GM19193 (cell line): ENCODE results near the gene PKP2.

Source experiments
- POLR2A ChIP-seq: IDR thresholded peaks from 4 replicates; pipeline ENCODE4 v1.6.1; 2011; ENCODE audit not compliant: insufficient read depth, insufficient read length; ENCODE audit errors: extremely low read depth

PKP2 gene

DNA sequence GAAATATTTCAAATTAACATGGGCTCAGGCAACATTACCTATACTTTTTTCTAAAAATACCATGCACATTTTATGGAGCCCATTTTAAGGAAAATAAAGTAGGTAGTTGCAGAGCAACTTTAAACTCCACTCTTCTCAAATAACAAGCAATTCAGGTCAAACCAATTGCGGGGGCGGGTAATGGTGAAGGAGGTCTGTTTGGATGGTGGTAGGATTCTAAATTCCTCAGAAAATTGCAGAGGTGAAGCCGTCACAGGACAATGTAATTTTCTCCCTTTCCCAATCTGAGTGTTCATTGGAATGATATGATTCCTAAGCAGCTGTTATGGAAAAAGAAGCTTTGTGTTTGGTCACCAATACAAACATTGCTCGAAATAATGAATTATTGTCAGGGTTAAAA lies 11.6 kb downstream of the PKP2 start:
- no peak for TF ChIP-seq POLR2A

DNA sequence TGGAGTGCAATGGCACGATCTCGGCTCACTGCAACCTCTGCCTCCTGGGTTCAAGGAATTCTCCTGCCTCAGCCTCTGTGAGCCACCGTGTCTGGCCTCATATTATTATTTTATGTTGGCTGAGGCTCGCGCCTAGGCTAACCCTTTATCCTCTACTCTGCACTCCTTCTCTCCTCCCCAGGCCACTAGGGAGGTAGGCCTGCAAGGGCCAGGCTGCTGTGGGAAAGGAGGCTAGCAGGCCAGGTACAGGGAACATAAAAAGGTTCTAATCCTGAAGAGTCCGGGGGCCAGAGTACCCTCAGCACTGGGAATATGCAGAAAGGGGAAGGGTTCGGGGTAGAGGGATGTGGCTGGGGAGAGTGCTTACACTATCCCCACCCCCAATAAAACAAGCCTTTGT lies 14.9 kb downstream of the PKP2 start:
- no peak for TF ChIP-seq POLR2A

DNA sequence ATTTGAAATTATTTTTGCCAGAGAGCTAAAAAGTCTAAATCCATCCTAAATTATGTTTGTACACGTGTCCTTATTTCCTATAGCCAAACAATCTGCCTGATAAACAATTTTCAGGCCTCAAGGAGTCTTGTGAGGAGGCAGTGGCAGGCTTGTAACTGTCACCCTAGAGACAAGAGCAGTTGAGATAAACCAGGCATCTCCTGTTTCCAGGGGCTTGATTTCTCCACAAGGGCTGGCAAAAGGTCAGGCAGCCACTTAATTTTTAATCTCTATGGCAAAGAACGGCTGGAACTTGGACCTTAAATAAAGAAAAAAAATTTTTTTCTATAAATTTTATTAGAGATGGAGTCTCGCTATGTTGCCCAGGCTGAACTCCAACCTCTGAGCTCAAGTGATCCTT lies 15.5 kb downstream of the PKP2 start:
- no peak for TF ChIP-seq POLR2A

DNA sequence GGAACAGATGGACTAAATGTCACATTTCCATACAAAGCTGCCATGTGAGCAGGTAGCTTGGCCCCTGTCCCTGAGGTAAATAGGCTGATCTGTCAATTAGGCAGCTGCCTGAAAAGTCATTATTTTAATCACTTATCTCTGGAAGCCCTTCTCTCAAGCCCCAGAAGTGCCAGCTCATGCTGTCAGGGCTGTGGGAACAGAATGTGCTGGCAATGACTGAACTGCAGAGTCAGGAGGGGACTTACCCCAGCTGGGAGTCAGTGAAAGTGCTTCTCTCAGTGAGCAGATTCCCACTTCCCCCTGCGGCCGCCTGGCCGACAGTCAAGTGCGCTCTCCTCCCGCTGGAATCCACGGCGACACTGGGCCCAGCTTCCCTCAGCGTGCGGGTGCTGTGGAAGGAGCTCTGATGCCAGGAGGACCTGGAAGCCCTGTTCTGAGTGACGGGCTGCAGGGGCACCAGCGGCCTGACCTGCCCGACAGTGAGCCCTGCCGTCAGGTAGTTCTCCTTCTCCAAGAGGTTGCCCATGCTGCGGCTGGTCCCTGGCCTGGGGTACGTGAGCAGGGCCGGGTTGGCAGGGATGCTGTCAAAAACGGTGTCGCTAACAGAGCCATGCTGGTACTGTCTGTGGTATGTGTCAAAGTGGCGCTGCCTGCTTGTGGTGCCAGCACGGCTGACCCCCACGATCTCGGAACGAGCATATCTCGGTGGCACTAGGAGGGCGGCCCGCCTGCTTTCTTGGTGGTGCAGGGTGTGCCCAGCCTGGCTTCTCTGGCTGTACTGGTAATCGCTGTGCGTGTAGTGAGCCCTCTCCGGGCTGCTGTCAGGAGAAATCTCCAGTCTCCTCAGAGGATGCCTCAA lies 18.7 kb downstream of the PKP2 start:
- TF ChIP-seq POLR2A = no peak

DNA sequence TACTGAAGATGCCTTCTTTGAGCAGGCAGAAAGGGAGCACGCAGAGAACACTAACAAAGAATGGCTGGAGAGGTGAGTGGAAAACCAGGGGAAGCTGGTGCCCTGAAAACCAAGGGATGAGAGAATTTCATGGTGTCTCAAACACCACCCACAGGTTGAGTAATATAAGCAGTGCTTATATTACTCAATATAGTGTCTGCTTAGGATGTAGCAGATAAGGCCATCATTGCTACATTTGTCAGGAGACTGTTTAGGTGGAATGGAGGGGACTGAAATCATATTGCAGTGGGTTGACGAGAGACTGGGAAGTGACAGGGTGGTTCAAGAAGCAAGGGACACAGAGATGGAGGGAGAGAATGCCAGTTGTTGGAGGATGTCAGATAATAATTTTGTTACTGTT lies 20.6 kb downstream of the PKP2 start:
- no peak for TF ChIP-seq POLR2A

DNA sequence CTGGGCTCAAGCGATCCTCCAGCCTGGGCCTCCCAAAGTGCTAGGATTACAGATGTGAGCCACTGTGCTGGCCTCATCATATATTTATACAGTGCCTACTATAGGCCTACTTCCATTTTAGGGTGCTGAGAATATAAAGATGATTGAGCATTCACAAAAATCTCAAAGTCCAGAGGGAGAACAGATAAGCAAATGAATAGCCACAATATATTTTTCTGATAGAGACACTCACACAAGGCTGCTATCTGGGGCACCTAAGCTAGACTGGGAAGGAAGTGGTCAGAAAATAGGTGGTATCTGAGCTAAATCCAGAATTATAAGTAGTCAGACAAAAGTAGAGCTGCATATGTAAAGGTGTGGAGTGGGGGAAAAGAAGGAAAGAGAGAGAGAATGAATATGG lies 21.6 kb downstream of the PKP2 start:
- TF ChIP-seq POLR2A = no peak

DNA sequence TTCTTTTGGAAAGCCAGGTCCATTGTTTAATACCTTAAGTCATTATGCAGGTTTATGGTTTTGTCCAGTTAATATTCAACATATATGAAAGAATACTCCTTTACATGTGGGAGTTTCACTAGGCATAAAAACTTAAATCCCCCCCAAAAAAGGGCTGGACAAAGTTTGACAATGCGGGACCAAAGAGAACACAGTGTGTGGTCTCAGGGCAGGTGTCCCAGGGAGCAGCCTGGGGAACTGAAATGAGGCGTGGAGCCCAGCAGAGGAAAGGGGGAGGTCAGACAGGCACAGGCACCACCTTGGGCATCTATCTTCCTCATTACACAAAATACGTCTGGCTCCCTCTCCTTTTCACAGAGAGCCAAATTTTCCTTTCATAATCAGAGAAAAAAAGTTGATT lies 22.5 kb downstream of the PKP2 start:
- TF ChIP-seq POLR2A = no peak

DNA sequence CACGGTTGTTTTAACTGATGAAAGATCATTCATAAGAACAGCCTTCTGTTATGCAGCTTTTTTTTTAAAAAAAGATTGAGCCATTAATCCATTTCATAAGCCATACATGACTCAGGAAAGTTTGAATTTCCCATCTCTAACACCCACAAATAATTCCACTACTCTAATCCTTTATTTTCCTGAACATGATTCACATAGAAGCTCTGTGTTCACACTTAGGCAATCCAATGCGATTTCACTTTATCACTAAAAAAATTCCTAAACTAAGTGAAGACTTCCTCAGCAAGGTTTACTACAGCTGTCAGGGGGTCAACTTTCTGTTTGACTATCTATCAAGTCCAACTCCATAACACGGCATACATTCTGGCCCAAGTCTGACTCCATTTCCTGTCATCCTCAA lies 25.9 kb downstream of the PKP2 start:
- no peak for TF ChIP-seq POLR2A

DNA sequence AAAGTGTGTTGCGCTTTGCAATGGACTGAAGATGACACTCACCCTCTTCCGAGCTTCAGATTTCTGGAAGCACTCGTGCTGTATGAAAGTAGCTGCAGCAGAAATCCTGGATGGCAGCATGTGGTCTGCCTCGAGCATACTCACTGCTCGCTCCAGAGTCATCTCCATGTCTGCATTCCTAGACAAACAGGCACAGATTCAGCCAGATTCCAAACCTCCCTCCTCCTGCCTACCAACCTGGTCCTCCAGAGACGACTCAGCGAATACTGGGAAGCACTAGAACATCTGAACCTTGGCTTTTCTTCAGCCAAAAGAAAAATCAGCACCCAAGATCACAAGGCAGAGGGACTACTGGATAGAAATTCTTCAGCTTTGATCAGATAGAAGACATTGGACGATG lies 27.7 kb downstream of the PKP2 start:
- TF ChIP-seq POLR2A = no peak

DNA sequence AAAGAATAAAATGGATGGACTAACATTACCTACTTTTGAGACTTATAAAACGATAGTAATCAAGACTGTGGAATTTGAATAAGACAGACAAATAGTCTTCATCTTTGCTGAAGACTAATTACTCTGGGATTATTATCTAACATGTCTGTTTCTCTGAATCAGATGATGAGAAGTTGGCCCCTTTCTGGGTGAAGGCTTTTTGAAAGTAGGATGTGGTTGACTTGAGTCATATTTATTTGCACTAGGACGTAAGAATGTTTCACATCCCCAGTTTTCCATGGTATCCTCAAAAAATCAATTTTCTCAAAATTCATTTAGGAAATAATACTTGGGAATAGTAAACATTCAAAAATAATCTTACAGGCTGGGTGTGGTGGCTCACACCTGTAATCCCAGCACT lies 31.8 kb downstream of the PKP2 start:
- TF ChIP-seq POLR2A = no peak

DNA sequence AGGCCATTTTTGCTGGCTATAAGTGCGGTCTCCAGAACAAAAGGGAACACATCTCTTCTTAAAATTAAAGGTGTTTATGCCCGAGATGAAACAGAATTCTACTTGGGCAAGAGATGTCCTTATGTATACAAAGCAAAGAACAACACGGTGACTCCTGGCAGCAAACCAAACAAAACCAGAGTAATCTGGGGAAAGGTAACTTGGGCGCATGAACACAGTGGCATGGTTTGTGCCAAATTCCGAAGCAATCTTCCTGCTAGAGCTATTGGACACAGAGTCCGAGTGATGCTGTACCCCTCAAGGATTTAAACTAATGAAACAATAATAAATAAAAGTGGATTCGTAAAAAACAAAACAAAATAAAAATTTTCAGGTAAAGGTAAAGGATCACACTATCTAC lies 33.4 kb downstream of the PKP2 start:
- TF ChIP-seq POLR2A = no peak

DNA sequence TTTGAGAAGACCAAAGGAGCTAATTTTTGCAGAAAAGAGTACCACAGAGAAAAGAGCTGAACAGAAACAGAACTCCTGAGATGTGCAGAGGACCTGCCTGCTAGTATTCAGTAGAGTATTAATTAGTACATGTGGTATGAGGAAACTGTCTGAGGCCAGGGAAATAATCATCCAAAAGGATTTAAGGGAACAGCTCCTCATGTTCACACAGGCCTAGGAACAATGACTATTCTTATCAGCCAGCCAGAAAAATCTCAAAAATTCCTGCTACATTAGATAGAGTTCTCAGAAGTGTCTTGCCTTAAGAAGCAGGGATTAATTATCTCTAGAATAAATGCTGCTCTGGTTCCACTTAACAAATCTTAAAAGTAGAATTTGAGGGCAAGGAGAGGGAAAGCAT lies 36.4 kb downstream of the PKP2 start:
- no peak for TF ChIP-seq POLR2A

DNA sequence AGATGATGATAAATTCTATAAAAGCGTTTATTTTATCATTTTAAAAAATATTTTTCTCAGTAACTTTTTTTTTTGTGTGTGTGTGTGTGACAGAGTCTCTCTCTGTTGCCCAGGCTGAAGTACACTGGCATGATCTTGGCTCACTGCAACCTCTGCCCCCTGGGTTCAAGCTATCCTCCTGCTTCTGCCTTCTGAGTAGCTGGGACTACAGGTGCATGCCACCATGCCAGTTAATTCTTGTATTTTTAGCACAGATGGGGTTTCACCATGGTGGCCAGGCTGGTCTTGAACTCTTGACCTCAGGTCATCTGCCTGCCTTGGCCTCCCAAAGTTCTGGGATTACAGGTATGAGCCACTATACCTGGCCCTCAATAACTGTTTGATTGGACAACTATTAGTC lies 37.2 kb downstream of the PKP2 start:
- no peak for TF ChIP-seq POLR2A

DNA sequence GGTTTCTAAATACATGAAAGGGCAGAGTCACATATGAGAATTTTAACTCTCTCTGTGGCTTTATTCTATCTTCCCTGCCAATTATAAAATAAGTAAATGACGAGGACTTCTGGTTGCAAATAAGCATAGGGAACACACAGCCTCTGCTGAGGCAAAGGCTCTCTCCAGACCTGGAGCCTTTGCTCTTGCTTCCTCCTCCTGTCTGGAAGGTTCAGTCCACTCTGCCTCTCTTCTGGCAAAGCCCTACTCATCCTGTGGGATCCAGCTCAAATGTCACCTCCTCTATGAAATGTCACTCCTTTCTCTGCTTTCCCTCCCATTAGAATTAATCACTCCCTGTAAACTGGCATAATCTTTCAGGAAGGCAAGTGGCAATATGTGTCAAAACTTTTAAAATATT lies 41.9 kb downstream of the PKP2 start:
- no peak for TF ChIP-seq POLR2A

DNA sequence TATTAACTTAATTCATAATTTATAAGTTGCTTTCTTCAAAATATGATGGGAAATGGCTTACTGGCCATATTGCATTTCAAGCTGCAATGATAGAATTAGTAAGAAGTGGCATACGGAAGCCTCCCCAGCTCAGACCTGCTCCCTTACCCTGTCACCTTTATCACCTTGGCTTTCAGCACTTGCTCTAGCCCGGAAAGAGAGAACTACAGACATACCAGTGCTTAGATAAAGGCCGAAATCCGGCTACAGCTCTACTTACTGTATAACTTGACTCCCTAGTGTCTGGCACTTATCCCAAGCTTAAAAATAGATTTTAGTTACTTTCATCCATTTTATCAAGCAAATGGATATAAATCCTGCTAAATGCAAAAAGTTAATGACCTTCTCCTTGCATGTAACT lies 42.5 kb downstream of the PKP2 start:
- no peak for TF ChIP-seq POLR2A

DNA sequence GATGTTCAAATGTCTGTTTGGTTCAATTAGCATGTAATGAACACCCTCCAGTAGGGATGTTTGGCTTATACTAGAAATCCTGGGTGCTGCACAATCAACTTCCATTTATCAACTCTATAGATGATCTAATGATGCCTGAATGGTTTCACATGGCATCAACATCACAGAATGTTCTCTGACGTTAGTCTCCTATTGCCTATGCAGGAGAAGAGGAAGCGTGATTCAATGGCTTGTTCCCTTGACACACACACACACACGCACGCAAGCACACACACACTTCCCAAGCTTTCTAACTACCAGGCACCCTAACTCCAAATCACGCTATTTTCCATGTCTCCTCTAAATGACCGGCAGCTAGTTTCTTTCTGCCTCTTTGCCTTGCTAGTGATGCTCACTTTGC lies 49.3 kb downstream of the PKP2 start:
- no peak for TF ChIP-seq POLR2A

DNA sequence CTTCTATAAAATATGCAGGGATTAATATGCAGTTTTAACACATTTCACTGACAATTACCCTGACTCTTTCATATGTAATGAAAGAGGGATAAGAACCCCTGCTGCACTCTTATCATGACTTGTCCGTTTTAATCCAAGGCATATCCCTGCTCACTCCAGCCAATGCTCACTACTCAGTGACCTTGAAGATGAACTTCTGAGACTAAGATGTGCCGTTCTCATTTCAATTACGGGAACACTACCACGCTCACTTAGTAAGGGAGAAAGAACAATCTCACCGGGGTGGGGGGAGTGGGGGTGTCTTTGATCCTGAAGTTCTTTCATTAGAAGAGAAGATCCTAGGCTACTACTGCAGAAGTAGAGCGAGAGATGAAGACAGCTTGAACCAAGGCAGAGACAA lies 50.5 kb downstream of the PKP2 start:
- no peak for TF ChIP-seq POLR2A
